Suprapubic skin (tissue), 3 donors: ENCODE measurements around the gene NCAPD3.

Experiments used
- CTCF ChIP-seq, 2 donors: fragments of 200-600 bp in 1 of 2; fragments of 450-650 bp in 1 of 2; sonication (generic) in 1 of 2; IDR thresholded peaks; one replicate each; pipeline ENCODE4 v1.5.1; 2016 to 2019; ENCODE audit warnings: antibody characterized with exemption in 2 of 2, mild to moderate bottlenecking in 1 of 2, moderate library complexity in 1 of 2
- POLR2AphosphoS5 ChIP-seq, 3 donors: sonication (generic); formaldehyde crosslinking; IDR thresholded peaks; one replicate each; pipeline ENCODE4 v1.6.1; 2017; ENCODE audit warnings: antibody characterized with exemption in 3 of 3

GRCh38 chr11:134171951-134172350, 51.8 kb downstream of the NCAPD3 start:
- TF ChIP-seq CTCF (IDR thresholded peaks at IDR 0.05) (no peak), POLR2AphosphoS5 (IDR thresholded peaks at IDR 0.05) (no peak)
